PC-3 (cell line): ENCODE measurements around the gene RSU1.

ENCODE experiments used
- EZH2 ChIP-seq: fragments of 300-600 bp; sonication (generic); IDR thresholded peaks from one replicate; pipeline ENCODE4 v1.6.1; 2017; ENCODE audit warnings: antibody characterized with exemption, mild to moderate bottlenecking, low read length; ENCODE audit not compliant: unreplicated experiment
- TF ChIP-seq, protein P1 (sequence below): fragments of 300-600 bp; sonication (generic); conservative IDR thresholded peaks from 2 replicates; pipeline ENCODE4 v1.5.1; 2017; ENCODE audit warnings: antibody characterized with exemption, low read depth, mild to moderate bottlenecking, low read length

DNA sequence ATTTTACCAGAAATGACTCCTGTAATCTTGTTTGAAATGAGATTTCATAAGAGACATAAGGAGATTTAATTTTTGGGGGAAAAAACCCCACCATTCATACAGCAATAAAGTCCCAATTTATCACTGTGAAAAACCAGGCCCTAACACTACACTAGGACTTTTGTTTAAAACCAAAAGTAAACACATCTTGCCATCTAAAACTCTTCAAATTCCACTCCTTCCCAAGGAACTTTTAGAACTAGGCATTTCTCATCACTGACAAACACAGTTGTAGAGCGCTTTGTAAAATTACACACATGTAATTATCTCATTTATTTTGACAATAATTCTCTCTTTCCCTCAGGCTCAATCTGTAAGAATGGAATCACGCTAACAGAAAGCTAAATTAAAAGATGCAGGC lies 167.5 kb downstream of the RSU1 start:
- TF ChIP-seq, protein P1, sequence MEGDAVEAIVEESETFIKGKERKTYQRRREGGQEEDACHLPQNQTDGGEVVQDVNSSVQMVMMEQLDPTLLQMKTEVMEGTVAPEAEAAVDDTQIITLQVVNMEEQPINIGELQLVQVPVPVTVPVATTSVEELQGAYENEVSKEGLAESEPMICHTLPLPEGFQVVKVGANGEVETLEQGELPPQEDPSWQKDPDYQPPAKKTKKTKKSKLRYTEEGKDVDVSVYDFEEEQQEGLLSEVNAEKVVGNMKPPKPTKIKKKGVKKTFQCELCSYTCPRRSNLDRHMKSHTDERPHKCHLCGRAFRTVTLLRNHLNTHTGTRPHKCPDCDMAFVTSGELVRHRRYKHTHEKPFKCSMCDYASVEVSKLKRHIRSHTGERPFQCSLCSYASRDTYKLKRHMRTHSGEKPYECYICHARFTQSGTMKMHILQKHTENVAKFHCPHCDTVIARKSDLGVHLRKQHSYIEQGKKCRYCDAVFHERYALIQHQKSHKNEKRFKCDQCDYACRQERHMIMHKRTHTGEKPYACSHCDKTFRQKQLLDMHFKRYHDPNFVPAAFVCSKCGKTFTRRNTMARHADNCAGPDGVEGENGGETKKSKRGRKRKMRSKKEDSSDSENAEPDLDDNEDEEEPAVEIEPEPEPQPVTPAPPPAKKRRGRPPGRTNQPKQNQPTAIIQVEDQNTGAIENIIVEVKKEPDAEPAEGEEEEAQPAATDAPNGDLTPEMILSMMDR = no peak
- no peak for TF ChIP-seq EZH2
